ENCODE measurements around the gene DNAH5.

DNAH5 gene

DNA sequence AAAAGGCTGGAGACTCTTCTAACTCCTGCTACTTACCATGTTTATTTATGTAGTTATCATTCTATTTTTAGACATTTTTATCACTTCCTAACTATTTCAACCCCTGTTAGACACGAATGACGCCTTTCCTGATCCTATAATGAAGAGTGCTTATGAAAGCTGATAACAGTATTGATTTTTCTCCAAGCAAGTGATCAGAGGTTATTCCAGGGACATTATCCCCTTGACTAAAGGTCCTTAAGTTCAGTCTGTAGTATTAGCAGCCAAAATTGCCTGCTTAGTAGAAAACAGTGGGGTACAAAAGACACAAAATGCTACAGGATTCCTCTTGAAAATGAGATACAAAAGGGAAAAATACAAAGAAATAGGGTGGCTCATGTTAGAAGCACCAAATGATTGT is 235.6 kb downstream of the DNAH5 start:
- no peak for DNase-seq (ENCODE audit: extremely low spot score)
- POLR2A ChIA-PET, result no interaction called here
- TF ChIP-seq ZNF384 (IDR thresholded peaks at IDR 0.05) (no peak), FOXK2 (IDR thresholded peaks at IDR 0.05) (no peak), SUZ12 (IDR thresholded peaks at IDR 0.05) (no peak), NFRKB (IDR thresholded peaks at IDR 0.05) (no peak), HDGF (IDR thresholded peaks at IDR 0.05; ENCODE audit: borderline replicate concordance) (no peak), FOXA1 (IDR thresholded peaks at IDR 0.05) (no peak), BHLHE40 (IDR thresholded peaks at IDR 0.05; ENCODE audit: borderline replicate concordance) (no peak), ELF4 (IDR thresholded peaks at IDR 0.05) (no peak), SP1 (IDR thresholded peaks at IDR 0.05) (no peak), TARDBP (IDR thresholded peaks at IDR 0.05) (no peak)
- CTCF ChIA-PET, result no interaction called here

DNA sequence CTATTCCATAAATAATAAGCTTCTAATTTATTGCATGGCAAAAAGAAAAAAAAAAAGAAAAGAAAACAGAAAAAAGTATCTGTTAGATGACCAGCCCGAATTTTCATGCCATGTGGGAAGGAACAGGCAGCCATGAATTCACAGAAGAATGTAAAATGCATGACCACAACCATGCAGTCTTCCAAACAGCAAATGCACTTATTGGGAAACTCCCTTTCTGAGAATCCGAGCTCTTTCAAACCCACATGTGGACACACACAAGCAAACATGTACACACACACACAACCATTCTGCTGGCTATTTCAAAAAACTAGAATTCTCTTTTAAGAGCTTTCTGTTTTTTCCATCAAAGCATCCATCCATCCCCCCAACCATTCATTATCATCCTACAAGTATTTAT is 236.1 kb downstream of the DNAH5 start:
- ChIA-PET CTCF (no interaction called here), POLR2A (no interaction called here)

GRCh38 chr5:13704396-13704795 is 240.1 kb downstream of the DNAH5 start:
- ChIA-PET CTCF (no interaction called here), POLR2A (no interaction called here)
- TF ChIP-seq ZNF384 (IDR thresholded peaks at IDR 0.05), result no peak
- no peak for TF ChIP-seq SUZ12 (IDR thresholded peaks at IDR 0.05)
- TF ChIP-seq LEF1 (IDR thresholded peaks at IDR 0.05; ENCODE audit: borderline replicate concordance), result no peak
- TF ChIP-seq FOXA1 (IDR thresholded peaks at IDR 0.05), result no peak
- no peak for TF ChIP-seq L3MBTL2 (conservative IDR thresholded peaks at IDR 0.05)
- TF ChIP-seq NFRKB (IDR thresholded peaks at IDR 0.05), result no peak
- no peak for TF ChIP-seq HDGF (IDR thresholded peaks at IDR 0.05; ENCODE audit: borderline replicate concordance)
- TF ChIP-seq FOXM1 (IDR thresholded peaks at IDR 0.05; ENCODE audit: borderline replicate concordance), result no peak
- no peak for TF ChIP-seq ELF4 (IDR thresholded peaks at IDR 0.05)
- TF ChIP-seq, protein P1, sequence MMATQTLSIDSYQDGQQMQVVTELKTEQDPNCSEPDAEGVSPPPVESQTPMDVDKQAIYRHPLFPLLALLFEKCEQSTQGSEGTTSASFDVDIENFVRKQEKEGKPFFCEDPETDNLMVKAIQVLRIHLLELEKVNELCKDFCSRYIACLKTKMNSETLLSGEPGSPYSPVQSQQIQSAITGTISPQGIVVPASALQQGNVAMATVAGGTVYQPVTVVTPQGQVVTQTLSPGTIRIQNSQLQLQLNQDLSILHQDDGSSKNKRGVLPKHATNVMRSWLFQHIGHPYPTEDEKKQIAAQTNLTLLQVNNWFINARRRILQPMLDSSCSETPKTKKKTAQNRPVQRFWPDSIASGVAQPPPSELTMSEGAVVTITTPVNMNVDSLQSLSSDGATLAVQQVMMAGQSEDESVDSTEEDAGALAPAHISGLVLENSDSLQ (IDR thresholded peaks at IDR 0.05), result no peak
- no peak for TF ChIP-seq ARNT (IDR thresholded peaks at IDR 0.05)
- no peak for TF ChIP-seq SP1 (IDR thresholded peaks at IDR 0.05)
- no peak for DNase-seq (ENCODE audit: extremely low spot score)

More for the DNA sequence above, 236.1 kb downstream of the DNAH5 start:
- TF ChIP-seq TARDBP (IDR thresholded peaks at IDR 0.05) (no peak), ELF4 (IDR thresholded peaks at IDR 0.05) (no peak), LEF1 (IDR thresholded peaks at IDR 0.05; ENCODE audit: borderline replicate concordance) (no peak), FOXA1 (IDR thresholded peaks at IDR 0.05) (no peak), NFRKB (IDR thresholded peaks at IDR 0.05) (no peak), HDGF (IDR thresholded peaks at IDR 0.05; ENCODE audit: borderline replicate concordance) (no peak), L3MBTL2 (conservative IDR thresholded peaks at IDR 0.05) (no peak), ZNF384 (IDR thresholded peaks at IDR 0.05) (no peak), SP1 (IDR thresholded peaks at IDR 0.05) (no peak), SUZ12 (IDR thresholded peaks at IDR 0.05) (no peak), BHLHE40 (IDR thresholded peaks at IDR 0.05; ENCODE audit: borderline replicate concordance) (no peak), ARNT (IDR thresholded peaks at IDR 0.05) (no peak), FOXM1 (IDR thresholded peaks at IDR 0.05; ENCODE audit: borderline replicate concordance) (no peak), CTBP1 (IDR thresholded peaks at IDR 0.05; ENCODE audit: borderline replicate concordance) (no peak), FOXK2 (IDR thresholded peaks at IDR 0.05) (no peak)
- TF ChIP-seq, protein P1 (IDR thresholded peaks at IDR 0.05), result no peak
- DNase-seq (ENCODE audit: extremely low spot score), result no peak

DNA sequence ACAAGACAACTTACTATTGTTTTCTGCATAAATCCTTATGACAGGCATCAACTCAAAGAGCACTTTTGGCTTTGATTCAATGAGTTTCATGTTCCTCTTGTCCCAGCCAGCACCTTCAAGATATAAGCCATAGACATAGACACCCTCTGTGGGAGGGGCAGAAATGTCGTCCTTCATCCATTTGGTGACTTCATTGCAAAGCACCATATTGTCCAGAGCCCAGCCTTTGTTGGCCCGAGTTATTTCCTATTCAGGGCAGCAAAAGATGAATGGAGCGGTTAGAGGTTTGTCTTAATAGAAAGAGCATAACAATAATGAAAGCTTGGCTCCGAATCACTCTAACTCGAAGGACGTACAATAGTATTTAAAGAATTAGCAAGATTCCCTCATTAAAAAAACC is 243.9 kb downstream of the DNAH5 start:
- DNase-seq (ENCODE audit: extremely low spot score), result no peak
- CTCF ChIA-PET, result no interaction called here
- TF ChIP-seq HDGF (IDR thresholded peaks at IDR 0.05; ENCODE audit: borderline replicate concordance) (no peak), FOXM1 (IDR thresholded peaks at IDR 0.05; ENCODE audit: borderline replicate concordance) (no peak), SP1 (IDR thresholded peaks at IDR 0.05) (no peak), FOXA1 (IDR thresholded peaks at IDR 0.05) (no peak), BHLHE40 (IDR thresholded peaks at IDR 0.05; ENCODE audit: borderline replicate concordance) (no peak), ZNF384 (IDR thresholded peaks at IDR 0.05) (no peak)
- TF ChIP-seq, protein P1 (IDR thresholded peaks at IDR 0.05), result no peak
- POLR2A ChIA-PET, result no interaction called here

DNA sequence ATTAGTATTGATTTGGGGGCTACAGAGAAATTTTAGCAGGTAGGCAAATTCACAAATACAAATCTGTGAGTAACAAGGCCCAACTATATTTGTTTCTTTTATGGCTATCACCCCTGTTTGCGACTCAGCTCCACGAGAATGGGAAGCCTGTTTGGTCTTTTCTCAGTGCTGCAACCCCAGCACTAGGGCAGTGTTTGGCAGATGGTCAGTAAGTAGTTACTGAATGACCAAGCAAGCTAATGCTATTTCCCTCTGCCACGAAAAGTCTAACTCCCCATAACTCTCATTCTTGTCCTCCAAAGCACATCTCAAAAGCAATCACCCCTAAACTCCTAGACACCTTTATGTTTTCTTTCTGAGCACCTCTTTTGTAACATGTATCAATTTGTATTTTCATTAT is 245.6 kb downstream of the DNAH5 start:
- CTCF ChIA-PET, result no interaction called here
- TF ChIP-seq ELF4 (IDR thresholded peaks at IDR 0.05) (no peak), NFRKB (IDR thresholded peaks at IDR 0.05) (no peak), L3MBTL2 (conservative IDR thresholded peaks at IDR 0.05) (no peak), HDGF (IDR thresholded peaks at IDR 0.05; ENCODE audit: borderline replicate concordance) (no peak), ZNF384 (IDR thresholded peaks at IDR 0.05) (no peak), SP1 (IDR thresholded peaks at IDR 0.05) (no peak), TARDBP (IDR thresholded peaks at IDR 0.05) (no peak), ARNT (IDR thresholded peaks at IDR 0.05) (no peak), FOXM1 (IDR thresholded peaks at IDR 0.05; ENCODE audit: borderline replicate concordance) (no peak), BHLHE40 (IDR thresholded peaks at IDR 0.05; ENCODE audit: borderline replicate concordance) (no peak), FOXA1 (IDR thresholded peaks at IDR 0.05) (no peak), LEF1 (IDR thresholded peaks at IDR 0.05; ENCODE audit: borderline replicate concordance) (no peak), CTBP1 (IDR thresholded peaks at IDR 0.05; ENCODE audit: borderline replicate concordance) (no peak), SUZ12 (IDR thresholded peaks at IDR 0.05) (no peak), FOXK2 (IDR thresholded peaks at IDR 0.05) (no peak)
- TF ChIP-seq, protein P1 (IDR thresholded peaks at IDR 0.05), result no peak
- POLR2A ChIA-PET, result no interaction called here
- no peak for DNase-seq (ENCODE audit: extremely low spot score)
